Measurements from ENCODE around the gene SNPH. TPM values are rescaled to one million over a fixed set of nuclear protein-coding genes. Genes with fewer than 3 reads are reported as not detected.

The SNPH gene
- total and polyA plus RNA-seq, 2 of the 8 experiments (the other 6 are each of a cell fraction or from before 2014, with no cell fraction given): 0.98 to 4.9 TPM

- Histone ChIP-seq H3K27ac (ENCODE audit: low read depth, low read length) (no peak overlapping the region), H2BK120ac (replicated peaks; ENCODE audit: low read depth, low read length) (no peak overlapping the region), H4K91ac (replicated peaks; ENCODE audit: insufficient read length, low read length) (no peak overlapping the region), H3K18ac (ENCODE audit: extremely low read depth, low read length) (no peak overlapping the region), H4K5ac (ENCODE audit: insufficient read length, low read depth, low read length) (no peak overlapping the region), H3K9me3 (ENCODE audit: insufficient read depth in 2 of 2, low read depth in 1 of 2, low read length in 1 of 2) (no peaks in the 10 kb centered on the region), H3K14ac (ENCODE audit: insufficient read length) (no peak overlapping the region), H3K23ac (ENCODE audit: insufficient read length) (no peak overlapping the region), H4K20me1 (replicated peaks in 1 of 2; ENCODE audit: control insufficient read depth in 1 of 2, insufficient read depth in 2 of 2, low read length in 2 of 2) (no peaks in the 10 kb centered on the region), H3K4ac (replicated peaks; ENCODE audit: insufficient read length, low read depth, low read length) (no peak overlapping the region), H2BK20ac (ENCODE audit: low read length) (no peak overlapping the region), H2BK15ac (ENCODE audit: low read length) (no peak overlapping the region), H3K23me2 (ENCODE audit: low read depth, low read length) (peaks cover 8% of the 10 kb centered on the region; the same call in 1 of the 2 replicates), H3K4me1 (replicated peaks in 1 of 4; ENCODE audit: control insufficient read depth in 3 of 4, insufficient read depth in 4 of 4, low read length in 3 of 4) (peaks cover 0 to 2% (median 0%) of the 10 kb centered on the region in 4 experiments; a peak in 1 of 7 replicates), H3K56ac (replicated peaks; ENCODE audit: insufficient read length, low read depth, low read length) (no peak overlapping the region), H3K79me1 (ENCODE audit: low read depth, low read length) (no peaks in the 10 kb centered on the region), H3K79me2 (ENCODE audit: control insufficient read depth in 1 of 2, insufficient read depth in 2 of 2, low read length in 2 of 2) (no peaks in the 10 kb centered on the region), H3K9ac (replicated peaks in 1 of 4; ENCODE audit: extremely low read depth in 1 of 4, low read depth in 3 of 4, low read length in 3 of 4) (no peak overlapping the region), H2AFZ (ENCODE audit: low read length) (no peak overlapping the region), H3K4me2 (ENCODE audit: insufficient read depth in 1 of 2, low read depth in 2 of 2, low read length in 2 of 2) (no peak overlapping the region), H3K4me3 (ENCODE audit: extremely low read depth in 1 of 4, insufficient read depth in 2 of 4, low read depth in 3 of 4, low read length in 4 of 4) (no peak overlapping the region), H3K27me3 (replicated peaks in 1 of 4; ENCODE audit: control insufficient read depth in 3 of 4, extremely low read depth in 1 of 4, insufficient read depth in 3 of 4, low read length in 3 of 4) (peaks cover 0 to 10% (median 7%) of the 10 kb centered on the region in 4 experiments; a peak in 6 of 7 replicates), H2AK5ac (ENCODE audit: low read depth, low read length) (no peak overlapping the region), H3K36me3 (ENCODE audit: control insufficient read depth in 2 of 4, insufficient read depth in 4 of 4, low read length in 3 of 4) (no peaks in the 10 kb centered on the region), H4K8ac (ENCODE audit: extremely low read depth, insufficient read depth, low read length) (no peak overlapping the region), H2BK5ac (ENCODE audit: low read depth, low read length) (no peak overlapping the region), H2BK12ac (ENCODE audit: low read depth, low read length) (no peak overlapping the region)
- POLR2A ChIA-PET (ENCODE audit: partially characterized antibody): no interaction called here
- 80% methylated on average over 3 of the region's 3 CpGs; no CpG with 5 or more reads in 1 of the 2 experiments for WGBS, 2 experiments (ENCODE audit: extremely low coverage in 1 of 2, insufficient coverage in 1 of 2, insufficient read length in 1 of 2, insufficient replicate concordance in 2 of 2, low coverage in 1 of 2, low lambda C conversion rate in 2 of 2, missing lambda C conversion rate in 1 of 2)
- no peak for DNase-seq (ENCODE audit: low read depth in 1 of 2, low spot score in 2 of 2)
- FAIRE-seq: no peak
- TF ChIP-seq RBBP5 (IDR thresholded peaks at IDR 0.05; ENCODE audit: borderline replicate concordance, low read depth, low read length) (no peak), POLR2AphosphoS5 (IDR thresholded peaks at IDR 0.05; ENCODE audit: low read depth, low read length) (no peak)
- CTCF ChIA-PET (ENCODE audit: partially characterized antibody): no interaction called here
Measured at GRCh38 chr20:1229541-1229940, 36.6 kb upstream of the SNPH start.

All from H1 (cell line).